Measurements from ENCODE around the gene UPK1A. TPM values are rescaled to one million over a fixed set of nuclear protein-coding genes. Genes with fewer than 3 reads are reported as not detected.

Gene UPK1A
- not detected in 2 replicates for total RNA-seq

DNA sequence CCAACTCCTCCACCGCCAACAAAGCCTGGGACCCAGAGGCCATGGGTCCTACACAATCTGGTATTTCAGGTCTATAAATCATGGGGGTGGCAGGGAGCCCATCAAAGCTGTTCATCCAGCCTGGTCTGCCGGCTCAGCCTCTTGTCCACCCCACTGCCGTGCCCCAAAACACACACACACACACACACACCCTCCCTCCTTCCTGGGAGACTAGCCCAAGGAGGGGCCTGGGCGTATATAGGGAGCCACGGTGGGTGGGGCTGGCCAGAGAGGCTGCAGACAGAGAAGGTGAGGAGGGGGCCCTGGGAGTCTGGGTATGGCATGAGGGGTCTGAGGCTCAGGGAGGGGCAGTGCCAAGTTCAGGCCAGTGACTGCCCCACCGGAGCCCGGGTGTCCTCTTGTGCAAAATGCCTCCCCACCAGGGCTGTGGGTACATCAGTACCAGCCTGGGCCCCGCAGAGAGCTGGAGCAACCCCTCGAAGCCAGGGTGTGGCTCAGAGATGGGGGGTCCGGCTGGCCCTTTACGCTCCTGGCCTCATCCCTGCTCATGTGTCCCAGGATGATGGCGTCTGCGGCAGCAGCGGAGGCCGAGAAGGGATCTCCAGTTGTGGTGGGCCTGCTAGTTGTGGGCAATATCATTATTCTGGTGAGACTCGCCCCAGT, at the start of gene UPK1A:
Gene UPK1A (plus strand): TSS at position 267 of the 663 bp plus-strand sequence. CDS start 296 bp downstream, at position 563.
- DNase-seq (ENCODE audit: low read depth in 2 of 2) = no peak

DNA sequence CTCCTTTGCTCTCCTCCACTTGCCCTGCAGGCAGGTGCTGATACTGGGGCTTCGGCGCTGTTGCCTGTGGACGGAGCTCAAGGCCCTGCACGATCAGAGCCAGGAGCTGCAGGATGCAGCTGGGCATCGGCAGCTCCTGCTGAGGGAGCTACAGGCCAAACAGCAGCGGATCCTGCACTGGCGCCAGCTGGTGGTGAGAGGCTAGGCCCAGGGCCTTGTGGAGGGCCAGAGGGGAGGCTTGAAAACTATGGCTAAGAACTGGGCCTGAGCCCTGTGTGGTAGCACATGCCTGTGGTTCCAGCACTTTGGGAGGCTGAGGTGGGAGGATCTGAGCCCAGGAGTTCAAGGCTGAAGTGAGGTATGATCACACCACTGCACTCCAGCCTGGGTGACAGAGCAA, 47.5 kb upstream of the UPK1A start:
- DNase-seq (ENCODE audit: low read depth in 2 of 2) = no peak

DNA sequence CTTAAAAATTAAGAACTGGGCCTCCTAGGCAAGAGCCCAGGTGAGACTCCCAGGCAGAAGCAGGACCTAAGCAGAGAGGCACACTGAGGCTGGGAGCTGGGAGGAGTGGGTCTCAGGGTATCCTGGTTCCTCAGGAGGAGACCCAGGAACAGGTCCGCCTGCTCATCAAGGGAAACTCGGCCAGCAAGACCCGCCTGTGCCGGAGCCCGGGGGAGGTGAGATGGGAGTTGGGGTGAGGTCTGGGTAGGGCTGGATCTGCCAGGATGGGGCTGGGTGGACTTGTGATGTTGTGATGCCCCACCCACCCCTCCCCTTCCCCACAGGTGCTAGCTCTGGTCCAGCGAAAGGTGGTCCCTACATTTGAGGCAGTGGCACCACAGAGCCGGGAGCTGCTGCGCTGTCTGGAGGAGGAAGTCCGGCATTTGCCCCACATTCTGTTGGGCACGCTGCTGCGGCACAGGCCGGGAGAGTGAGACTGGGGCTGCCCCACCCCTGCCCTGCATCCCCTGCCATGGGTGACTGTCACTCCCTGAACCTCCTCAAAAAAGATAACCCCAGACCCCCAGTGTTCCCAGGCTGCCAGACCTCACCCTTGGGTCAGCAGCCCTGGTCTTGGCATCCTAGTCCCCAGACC, 46.9 kb upstream of the UPK1A start:
- DNase-seq (ENCODE audit: low read depth in 2 of 2) = no peak

DNA sequence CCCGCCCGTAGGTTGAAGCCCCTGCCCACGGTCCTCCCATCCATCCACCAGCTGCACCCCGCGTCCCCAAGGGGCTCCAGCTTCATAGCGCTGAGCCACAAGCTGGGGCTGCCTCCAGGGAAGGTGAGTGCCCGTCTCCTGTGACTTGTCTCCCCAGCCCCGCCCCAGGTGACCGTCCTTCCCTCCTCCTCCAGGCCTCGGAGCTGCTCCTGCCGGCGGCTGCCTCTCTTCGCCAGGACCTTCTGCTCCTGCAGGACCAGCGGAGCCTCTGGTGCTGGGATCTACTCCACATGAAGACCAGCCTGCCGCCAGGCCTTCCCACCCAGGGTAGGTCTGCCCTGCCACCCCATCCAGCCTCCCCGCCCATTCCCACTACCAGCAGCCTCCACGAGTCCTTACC, 46.3 kb upstream of the UPK1A start:
- DNase-seq (ENCODE audit: low read depth in 2 of 2) = no peak

DNA sequence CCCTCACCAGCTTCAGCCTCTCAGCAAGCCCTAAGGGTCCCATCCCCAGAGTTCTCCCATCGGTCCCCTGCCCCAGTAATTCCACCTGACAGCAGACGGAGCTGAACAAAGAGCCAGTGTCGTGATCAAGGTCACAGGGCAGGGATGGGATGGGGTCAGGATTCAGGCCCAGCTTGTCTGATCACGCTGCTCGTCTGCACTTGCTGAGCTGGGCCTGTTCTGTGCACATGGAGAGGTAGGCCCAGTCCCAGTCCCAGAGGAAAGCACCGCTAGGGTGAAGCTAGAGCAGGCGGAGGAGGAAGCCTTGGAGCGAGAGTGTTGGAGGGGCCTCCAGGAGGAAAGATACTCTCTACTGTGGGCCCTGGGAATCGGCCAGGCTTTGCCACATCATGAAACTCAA, 44.6 kb upstream of the UPK1A start:
- DNase-seq (ENCODE audit: low read depth in 2 of 2) = no peak

DNA sequence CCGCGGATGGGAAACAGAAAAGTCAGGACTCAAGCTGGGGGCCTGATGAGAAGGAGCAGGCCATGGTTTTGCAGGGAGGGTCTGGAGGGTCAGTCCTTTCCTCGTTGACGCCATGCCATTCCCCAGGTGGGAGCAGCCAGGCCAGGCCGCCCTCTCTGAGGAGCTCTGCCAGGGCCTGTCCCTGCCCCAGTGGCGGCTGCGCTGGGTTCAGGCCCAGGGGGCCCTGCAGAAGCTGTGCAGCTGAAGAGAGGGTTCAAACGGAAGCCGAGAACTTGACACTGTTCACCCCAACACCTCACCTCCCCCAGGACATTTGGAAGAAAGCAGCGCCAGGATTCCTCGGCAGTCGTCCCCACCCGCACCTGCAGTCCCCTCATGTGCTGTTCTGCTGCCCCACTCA, 43.6 kb upstream of the UPK1A start:
- no peak for DNase-seq (ENCODE audit: low read depth in 2 of 2)

DNA sequence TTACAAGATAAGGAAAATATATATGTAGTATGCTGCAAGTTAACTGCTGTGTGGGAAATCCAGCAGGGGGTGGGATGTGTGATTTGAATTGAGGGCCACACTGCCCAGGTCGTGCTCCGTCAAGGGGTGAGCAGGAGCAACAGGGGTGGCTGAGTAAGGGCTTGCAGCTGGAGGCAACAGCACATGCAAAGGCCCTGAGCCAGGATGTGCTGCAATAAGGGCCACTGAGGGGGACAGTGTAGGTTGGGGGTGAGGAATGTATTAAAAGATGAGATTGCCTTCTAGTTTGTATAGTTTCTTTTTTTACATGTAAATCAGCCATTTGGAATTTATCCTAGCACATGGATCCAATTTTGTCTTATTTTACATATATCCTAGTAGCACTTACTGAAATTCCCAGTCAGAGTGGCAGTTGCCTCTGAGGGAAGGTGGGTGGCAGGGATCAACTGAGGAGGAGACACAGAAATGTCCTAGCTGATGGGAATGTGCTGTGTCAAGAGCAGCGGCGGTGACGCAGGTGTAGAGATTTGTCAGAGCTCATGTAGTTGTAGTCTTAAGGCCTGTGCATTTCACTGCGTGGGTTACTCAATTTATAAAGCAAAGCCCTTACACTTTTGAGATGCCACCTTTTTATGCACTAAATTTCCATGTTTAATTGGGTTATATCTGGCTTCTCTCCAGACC, 42.8 kb upstream of the UPK1A start:
- no peak for DNase-seq (ENCODE audit: low read depth in 2 of 2)

DNA sequence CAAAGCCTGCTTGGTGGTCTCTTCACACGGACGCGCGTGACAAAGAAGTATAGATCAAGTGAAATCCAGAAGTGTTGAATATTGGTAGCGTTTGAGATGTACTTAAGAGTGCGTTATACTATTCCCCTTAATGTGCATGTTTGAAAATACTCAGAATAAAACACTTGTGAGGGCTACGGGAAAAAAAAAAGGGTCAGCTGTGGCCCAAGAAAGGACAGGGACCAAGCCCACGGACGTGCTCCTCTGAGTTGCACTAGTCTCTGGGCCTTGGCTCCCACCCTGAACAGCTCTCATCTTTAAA, 38.1 kb upstream of the UPK1A start:
- DNase-seq (ENCODE audit: low read depth in 2 of 2) = no peak

DNA sequence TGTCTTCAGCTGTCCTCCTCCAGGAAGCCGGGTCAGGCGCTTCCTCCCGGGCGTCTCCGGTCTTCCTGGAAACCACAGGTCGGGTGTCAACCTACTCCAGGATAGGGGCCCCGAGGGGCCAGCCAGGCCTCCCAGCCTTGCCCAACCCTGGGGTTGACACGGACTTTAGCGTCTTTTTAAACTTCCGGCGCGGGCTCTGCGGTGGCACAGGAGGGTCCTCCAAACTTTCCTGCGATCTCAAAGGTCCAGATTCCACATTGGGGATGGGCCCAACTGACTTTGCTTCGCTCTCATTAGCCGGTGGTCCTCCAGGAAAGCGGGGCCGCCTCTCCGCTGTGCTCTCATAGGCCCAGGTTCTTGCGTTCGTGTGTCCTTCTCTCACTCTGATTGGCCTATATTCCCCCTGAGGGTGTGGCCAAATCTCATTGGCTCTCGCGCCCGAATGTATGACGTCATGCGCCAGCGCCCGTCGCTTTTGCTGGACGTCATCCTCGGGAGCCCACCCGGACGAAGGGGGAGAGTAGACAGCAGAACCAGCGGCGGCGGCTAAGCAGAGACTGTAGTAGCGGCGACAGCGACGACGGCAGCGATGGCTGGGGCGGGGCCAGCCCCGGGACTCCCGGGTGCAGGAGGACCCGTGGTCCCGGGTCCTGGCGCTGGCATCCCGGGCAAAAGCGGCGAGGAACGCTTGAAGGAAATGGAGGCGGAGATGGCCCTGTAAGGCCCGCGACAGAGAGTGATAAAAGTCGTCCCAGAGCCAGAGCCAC, 37.6 kb upstream of the UPK1A start, which contains the start of gene RBM42:
Gene RBM42 (plus strand): TSS at position 472 of the 767 bp plus-strand sequence. CDS start 118 bp downstream, at position 590.
- DNase-seq (ENCODE audit: low read depth in 2 of 2) = peak; percentile 99

DNA sequence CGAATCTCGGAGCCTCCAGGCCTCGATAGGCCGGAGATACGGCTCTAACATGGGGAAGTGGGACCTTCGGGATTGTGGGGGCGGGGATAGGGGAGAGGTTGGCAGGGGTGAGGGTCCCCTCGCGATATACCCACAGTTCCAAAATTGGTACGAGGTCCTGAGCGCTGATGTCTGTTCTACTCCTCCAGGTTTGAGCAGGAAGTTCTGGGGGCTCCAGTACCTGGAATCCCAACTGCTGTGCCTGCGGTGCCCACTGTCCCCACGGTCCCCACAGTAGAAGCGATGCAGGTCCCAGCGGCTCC, 37.0 kb upstream of the UPK1A start:
- DNase-seq (ENCODE audit: low read depth in 2 of 2) = no peak

DNA sequence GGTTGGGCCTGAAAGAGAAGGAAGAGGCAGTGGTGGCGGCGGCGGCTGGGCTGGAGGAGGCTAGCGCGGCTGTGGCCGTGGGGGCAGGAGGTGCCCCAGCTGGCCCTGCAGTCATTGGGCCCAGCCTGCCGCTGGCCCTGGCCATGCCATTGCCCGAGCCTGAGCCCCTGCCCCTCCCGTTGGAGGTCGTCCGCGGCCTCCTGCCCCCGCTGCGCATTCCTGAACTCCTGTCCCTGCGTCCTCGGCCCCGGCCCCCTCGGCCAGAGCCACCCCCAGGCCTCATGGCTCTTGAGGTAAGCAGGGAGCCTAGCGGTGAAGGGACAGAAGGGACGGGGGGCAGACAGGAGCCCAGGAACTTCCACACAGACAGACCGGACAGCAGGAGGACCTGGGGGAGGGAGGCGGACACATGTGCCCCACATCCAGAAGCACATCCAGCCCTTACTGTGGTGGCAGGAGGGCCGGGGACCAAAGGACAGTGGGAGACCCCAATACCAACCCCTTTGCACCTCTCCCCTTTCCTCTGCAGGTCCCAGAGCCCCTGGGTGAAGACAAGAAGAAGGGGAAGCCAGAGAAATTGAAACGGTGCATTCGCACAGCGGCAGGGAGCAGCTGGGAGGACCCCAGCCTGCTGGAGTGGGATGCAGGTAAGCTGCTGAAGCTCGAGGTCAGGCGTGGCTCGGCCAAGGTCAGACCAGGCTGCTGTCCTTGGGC, 32.4 kb upstream of the UPK1A start:
- no peak for DNase-seq (ENCODE audit: low read depth in 2 of 2)

DNA sequence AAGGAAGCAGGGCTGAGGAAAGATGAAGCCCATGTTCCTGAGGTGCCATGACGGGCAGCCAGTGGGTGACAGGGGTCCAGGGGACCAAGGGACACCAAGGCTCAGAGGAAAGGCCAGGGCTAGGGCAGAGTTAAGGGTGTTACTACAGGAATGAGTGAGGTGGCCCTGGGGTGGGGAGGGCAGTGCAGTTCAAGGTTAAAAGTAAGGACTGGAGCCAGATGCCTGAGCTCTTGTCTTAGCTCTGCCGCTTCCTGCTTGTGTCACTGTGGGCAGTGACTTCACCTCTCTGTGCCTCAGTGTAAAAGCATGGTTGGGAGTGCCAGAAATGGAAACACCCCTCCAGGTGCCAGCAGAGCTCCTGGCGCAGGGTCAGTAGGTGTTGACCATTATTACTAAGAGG, 29.7 kb upstream of the UPK1A start:
- no peak for DNase-seq (ENCODE audit: low read depth in 2 of 2)

DNA sequence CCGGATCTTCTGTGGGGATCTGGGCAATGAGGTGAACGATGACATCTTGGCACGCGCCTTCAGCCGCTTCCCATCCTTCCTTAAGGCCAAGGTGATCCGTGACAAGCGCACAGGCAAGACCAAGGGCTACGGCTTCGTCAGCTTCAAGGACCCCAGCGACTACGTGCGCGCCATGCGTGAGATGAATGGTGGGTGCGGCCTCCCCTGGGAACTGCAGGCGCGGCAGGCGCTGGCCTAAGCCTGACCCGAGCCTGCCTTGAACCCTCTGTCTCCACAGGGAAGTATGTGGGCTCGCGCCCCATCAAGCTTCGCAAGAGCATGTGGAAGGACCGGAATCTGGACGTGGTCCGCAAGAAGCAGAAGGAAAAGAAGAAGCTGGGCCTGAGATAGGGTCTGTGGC, 29.2 kb upstream of the UPK1A start:
- DNase-seq (ENCODE audit: low read depth in 2 of 2) = no peak

DNA sequence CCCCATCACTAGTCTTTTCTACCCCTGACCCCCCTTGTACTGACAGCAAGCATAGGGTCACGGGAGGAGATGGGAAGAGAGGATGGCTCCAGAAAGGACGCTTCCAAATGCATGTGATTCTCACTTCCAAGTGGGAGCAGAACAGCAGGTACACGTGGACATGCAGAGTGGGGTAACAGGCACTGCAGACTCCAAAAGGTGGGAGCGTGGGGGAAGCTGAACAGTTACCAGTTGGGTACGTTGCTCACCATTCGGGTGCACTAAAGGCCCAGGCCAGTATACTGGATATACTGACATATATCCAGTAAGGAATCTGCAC, 27.0 kb upstream of the UPK1A start:
- no peak for DNase-seq (ENCODE audit: low read depth in 2 of 2)

DNA sequence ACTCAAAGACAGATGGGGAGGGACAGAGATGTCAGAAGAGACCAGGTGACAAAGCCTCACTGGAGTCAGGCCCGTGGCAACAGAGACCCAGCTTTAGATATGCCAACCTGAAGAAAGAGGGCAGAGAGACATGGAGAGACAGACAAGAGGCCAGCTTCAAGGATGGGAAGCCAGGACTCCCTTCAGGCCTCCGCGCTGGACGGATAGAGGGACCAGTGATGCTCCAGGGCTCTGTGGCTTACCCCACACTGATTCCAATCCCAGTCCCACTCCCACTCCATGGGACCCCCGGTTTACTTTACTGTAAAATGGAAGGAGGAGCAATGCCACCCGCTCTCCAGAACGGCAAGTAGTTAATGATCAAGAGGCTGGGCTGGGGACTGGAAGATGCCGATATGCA, 26.5 kb upstream of the UPK1A start:
- no peak for DNase-seq (ENCODE audit: low read depth in 2 of 2)

DNA sequence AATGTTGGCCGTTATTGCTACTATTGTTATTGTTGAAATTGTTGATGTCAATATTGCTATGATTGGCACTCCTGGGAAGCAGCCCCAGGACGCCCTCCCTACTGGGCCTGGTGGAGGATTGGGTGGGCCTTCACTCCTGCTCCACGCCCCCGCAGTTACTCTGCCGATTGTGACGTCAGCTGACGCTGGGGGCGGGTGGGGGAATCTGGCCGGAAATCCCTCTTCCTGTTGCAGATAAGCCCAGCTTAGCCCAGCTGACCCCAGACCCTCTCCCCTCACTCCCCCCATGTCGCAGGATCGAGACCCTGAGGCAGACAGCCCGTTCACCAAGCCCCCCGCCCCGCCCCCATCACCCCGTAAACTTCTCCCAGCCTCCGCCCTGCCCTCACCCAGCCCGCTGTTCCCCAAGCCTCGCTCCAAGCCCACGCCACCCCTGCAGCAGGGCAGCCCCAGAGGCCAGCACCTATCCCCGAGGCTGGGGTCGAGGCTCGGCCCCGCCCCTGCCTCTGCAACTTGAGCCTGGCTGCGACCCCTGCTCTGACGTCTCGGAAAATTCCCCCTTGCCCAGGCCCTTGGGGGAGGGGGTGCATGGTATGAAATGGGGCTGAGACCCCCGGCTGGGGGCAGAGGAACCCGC, 24.7 kb upstream of the UPK1A start, which contains the start of gene ETV2:
Gene ETV2 (plus strand): TSS at position 231 of the 637 bp plus-strand sequence. CDS start 716 bp downstream, outside the sequence.
- DNase-seq (ENCODE audit: low read depth in 2 of 2) = peak in 1 of 2 donors; percentile 59

DNA sequence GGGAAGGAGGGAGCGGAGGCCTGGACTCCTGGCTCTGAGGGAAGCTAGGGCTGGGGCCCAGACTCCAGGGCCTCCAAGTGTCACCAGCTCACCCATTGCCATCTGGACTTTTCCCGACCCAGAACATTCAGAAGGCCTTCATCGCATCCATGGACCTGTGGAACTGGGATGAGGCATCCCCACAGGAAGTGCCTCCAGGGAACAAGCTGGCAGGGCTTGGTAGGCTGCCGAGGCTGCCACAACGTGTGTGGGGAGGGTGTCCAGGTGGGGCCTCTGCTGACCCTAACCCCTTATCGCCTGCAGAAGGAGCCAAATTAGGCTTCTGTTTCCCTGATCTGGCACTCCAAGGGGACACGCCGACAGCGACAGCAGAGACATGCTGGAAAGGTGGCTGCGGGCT, 24.0 kb upstream of the UPK1A start:
- DNase-seq (ENCODE audit: low read depth in 2 of 2) = no peak

DNA sequence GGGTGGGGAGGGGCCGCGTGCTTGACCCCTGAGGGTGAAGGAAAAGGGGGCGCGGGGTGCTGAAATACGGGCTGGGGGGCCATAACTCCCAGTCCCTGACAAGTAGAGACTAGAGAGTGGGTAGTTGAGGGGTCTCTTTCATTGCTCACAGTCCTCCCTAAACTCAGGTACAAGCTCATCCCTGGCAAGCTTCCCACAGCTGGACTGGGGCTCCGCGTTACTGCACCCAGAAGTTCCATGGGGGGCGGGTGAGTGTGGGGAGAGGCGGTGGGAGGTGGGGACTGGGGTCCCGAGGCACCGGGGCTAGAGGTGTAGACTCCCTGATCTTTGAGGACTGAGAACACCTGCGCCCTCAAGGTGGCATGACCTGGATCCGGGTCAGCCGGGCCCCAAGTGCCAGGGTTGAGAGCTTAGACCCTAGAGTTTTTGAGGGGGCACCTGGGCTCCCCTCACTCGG, 23.5 kb upstream of the UPK1A start:
- DNase-seq (ENCODE audit: low read depth in 2 of 2) = no peak

DNA sequence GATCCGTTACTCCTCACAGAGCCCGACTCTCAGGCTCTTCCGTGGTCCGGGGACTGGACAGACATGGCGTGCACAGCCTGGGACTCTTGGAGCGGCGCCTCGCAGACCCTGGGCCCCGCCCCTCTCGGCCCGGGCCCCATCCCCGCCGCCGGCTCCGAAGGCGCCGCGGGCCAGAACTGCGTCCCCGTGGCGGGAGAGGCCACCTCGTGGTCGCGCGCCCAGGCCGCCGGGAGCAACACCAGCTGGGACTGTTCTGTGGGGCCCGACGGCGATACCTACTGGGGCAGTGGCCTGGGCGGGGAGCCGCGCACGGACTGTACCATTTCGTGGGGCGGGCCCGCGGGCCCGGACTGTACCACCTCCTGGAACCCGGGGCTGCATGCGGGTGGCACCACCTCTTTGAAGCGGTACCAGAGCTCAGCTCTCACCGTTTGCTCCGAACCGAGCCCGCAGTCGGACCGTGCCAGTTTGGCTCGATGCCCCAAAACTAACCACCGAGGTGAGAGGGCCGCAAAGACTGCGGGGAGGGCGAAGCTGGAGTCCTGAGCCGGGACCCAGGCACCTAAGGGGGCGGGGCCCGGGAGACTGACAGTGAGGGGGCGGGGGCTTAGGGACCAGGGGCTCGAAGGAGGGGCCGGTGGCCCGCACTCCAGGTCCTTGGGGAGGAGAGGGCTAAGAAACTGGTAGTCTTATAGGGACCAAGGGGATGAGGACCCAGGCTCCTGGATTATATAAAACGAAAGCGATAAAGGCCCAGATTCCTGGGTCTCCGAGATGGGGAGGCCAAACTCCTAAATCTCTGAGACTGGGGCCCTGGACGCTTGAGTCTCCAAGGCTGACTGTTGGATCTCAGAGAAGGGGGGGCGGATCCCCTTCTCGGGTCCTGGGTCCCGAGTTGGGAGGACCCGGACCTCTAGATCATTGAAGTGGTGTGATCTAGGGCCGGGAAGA, 22.8 kb upstream of the UPK1A start:
- peak; percentile 70 to 89 for DNase-seq (ENCODE audit: low read depth in 2 of 2)

Measured in lung microvascular endothelial cell (primary cell).